Adrenal gland (tissue), 12 donors: ENCODE measurements around the gene EFNA4. TPM values are rescaled to one million over a fixed set of nuclear protein-coding genes. Genes with fewer than 3 reads are reported as not detected.

Experiments used
- polyA plus RNA-seq, 3 donors: library from polyadenylated mRNA; stranded (reverse); fragments of 200-250 nt in 2 of 3; fragments of 350-450 nt in 1 of 3; fragmentation: Illumina TruSeq in 1 of 3; extraction: RNeasy Lipid Tissue Mini Kit (QIAGEN cat#74804) in 1 of 3; gene quantifications; one replicate each; pipeline ENCODE4 v1.2.3, GENCODE V29; 2013 to 2014
- total RNA-seq, 9 donors: library from RNA; depleted of rRNA in 4 of 9; stranded (reverse); fragments of >200 nt in 4 of 9; fragments of 120-200 nt in 1 of 9; fragmentation: NEBNext Ultra II Directional in 1 of 9; extraction: Animal tissue kit (Norgen Biotek cat#: 25700) in 1 of 9; gene quantifications; one replicate each; pipeline versions ENCODE4 v1.1.0 to v1.2.4, GENCODE V29; 2013 to 2023
- donor health status: healthy with polysubstance abuse.
- donor health status: Bipolar disorder and iron deficiency.
- donor health status: DM: yes; HTN: yes; CAD: no.
- donor health status: DM: no; HTN: no; CAD: no.
- donor health status: DM: no; HTN: no; CAD: no.
- donor health status: DM: yes; HTN: yes; CAD: no.

The EFNA4 gene
- total and polyA plus RNA-seq, 12 donors, result 3.5 to 28.7 (median 12.4) TPM

Other genes starting within 250 kb of the EFNA4 start
- gene KCNN3, start 193.5 kb upstream of the EFNA4 start, total RNA-seq, result 1 to 10 TPM in 5 of 9 donors, under 1 TPM in 4; 0.17 to 2.3 (median 1.1) TPM
- 1 to 10 TPM in 1 of 3 donors, under 1 TPM in 2; 0.34 to 2.0 (median 0.80) TPM for gene KCNN3, start 193.5 kb upstream of the EFNA4 start, polyA plus RNA-seq
- gene PMVK, start 127.0 kb upstream of the EFNA4 start, total RNA-seq, result 10 to 100 TPM; 12.6 to 70.0 (median 31.0) TPM
- 10 to 100 TPM; 41.4 to 45.1 (median 42.1) TPM for gene PMVK, start 127.0 kb upstream of the EFNA4 start, polyA plus RNA-seq
- gene PBXIP1, start 107.6 kb upstream of the EFNA4 start, total RNA-seq, result 100 to 1,000 TPM; 120 to 342 (median 278) TPM
- gene PBXIP1, start 107.6 kb upstream of the EFNA4 start, polyA plus RNA-seq, result 100 to 1,000 TPM in 2 of 3 donors, 10 to 100 TPM in 1; 97.0 to 184 (median 110) TPM
- gene PYGO2, start 102.0 kb upstream of the EFNA4 start, total RNA-seq, result 10 to 100 TPM; 26.2 to 61.1 (median 42.6) TPM
- gene PYGO2, start 102.0 kb upstream of the EFNA4 start, polyA plus RNA-seq, result 10 to 100 TPM; 28.2 to 44.1 (median 29.2) TPM
- gene SHC1, start 93.0 kb upstream of the EFNA4 start, total RNA-seq, result 100 to 1,000 TPM in 7 of 9 donors, 10 to 100 TPM in 2; 80.3 to 240 (median 120) TPM
- 100 to 1,000 TPM; 167 to 260 (median 249) TPM for gene SHC1, start 93.0 kb upstream of the EFNA4 start, polyA plus RNA-seq
- 10 to 100 TPM; 23.2 to 87.0 (median 30.3) TPM for gene CKS1B, start 89.1 kb upstream of the EFNA4 start, total RNA-seq
- 10 to 100 TPM; 12.4 to 51.0 (median 22.3) TPM for gene CKS1B, start 89.1 kb upstream of the EFNA4 start, polyA plus RNA-seq
- 10 to 100 TPM; 21.6 to 43.0 (median 28.7) TPM for gene FLAD1, start 80.4 kb upstream of the EFNA4 start, total RNA-seq
- 10 to 100 TPM; 30.7 to 65.5 (median 41.1) TPM for gene FLAD1, start 80.4 kb upstream of the EFNA4 start, polyA plus RNA-seq
- under 1 TPM in 1 of 9 donors, not detected in 8; 0.44 TPM for gene LENEP, start 70.2 kb upstream of the EFNA4 start, total RNA-seq
- not detected for gene LENEP, start 70.2 kb upstream of the EFNA4 start, polyA plus RNA-seq
- 100 to 1,000 TPM in 1 of 9 donors, 10 to 100 TPM in 8; 23.3 to 126 (median 78.1) TPM for gene ZBTB7B, start 60.9 kb upstream of the EFNA4 start, total RNA-seq
- gene ZBTB7B, start 60.9 kb upstream of the EFNA4 start, polyA plus RNA-seq, result 10 to 100 TPM; 22.4 to 97.3 (median 27.9) TPM
- 1 to 10 TPM in 3 of 9 donors, under 1 TPM in 4, not detected in 2; 0.14 to 2.4 (median 0.90) TPM for gene DCST2, start 30.0 kb upstream of the EFNA4 start, total RNA-seq
- 10 to 100 TPM in 1 of 3 donors, 1 to 10 TPM in 1, under 1 TPM in 1; 0.24 to 15.2 (median 8.5) TPM for gene DCST2, start 30.0 kb upstream of the EFNA4 start, polyA plus RNA-seq
- gene DCST1, start 29.9 kb upstream of the EFNA4 start, total RNA-seq, result not detected
- not detected for gene DCST1, start 29.9 kb upstream of the EFNA4 start, polyA plus RNA-seq
- gene ADAM15, start 12.4 kb upstream of the EFNA4 start, total RNA-seq, result 10 to 100 TPM; 11.6 to 84.2 (median 58.3) TPM
- 100 to 1,000 TPM in 2 of 3 donors, 10 to 100 TPM in 1; 16.1 to 269 (median 240) TPM for gene ADAM15, start 12.4 kb upstream of the EFNA4 start, polyA plus RNA-seq
- gene EFNA3, start 15.1 kb downstream of the EFNA4 start, total RNA-seq, result 1 to 10 TPM; 1.4 to 7.3 (median 2.7) TPM
- 1 to 10 TPM; 2.8 to 4.0 (median 3.7) TPM for gene EFNA3, start 15.1 kb downstream of the EFNA4 start, polyA plus RNA-seq
- 10 to 100 TPM in 8 of 9 donors, 1 to 10 TPM in 1; 9.9 to 49.7 (median 27.7) TPM for gene EFNA1, start 64.1 kb downstream of the EFNA4 start, total RNA-seq
- gene EFNA1, start 64.1 kb downstream of the EFNA4 start, polyA plus RNA-seq, result 10 to 100 TPM in 2 of 3 donors, 1 to 10 TPM in 1; 6.6 to 35.9 (median 30.2) TPM
- gene SLC50A1, start 72.1 kb downstream of the EFNA4 start, total RNA-seq, result 100 to 1,000 TPM in 2 of 9 donors, 10 to 100 TPM in 7; 31.7 to 112 (median 50.6) TPM
- 100 to 1,000 TPM in 1 of 3 donors, 10 to 100 TPM in 2; 55.2 to 172 (median 61.8) TPM for gene SLC50A1, start 72.1 kb downstream of the EFNA4 start, polyA plus RNA-seq
- 100 to 1,000 TPM in 8 of 9 donors, 10 to 100 TPM in 1; 45.4 to 192 (median 159) TPM for gene DPM3, start 76.8 kb downstream of the EFNA4 start, total RNA-seq
- gene DPM3, start 76.8 kb downstream of the EFNA4 start, polyA plus RNA-seq, result 1,000 to 10,000 TPM in 2 of 3 donors, 1 to 10 TPM in 1; 6.8 to 1,427 (median 1,371) TPM
- 100 to 1,000 TPM in 8 of 9 donors, 10 to 100 TPM in 1; 76.1 to 252 (median 154) TPM for gene KRTCAP2, start 109.6 kb downstream of the EFNA4 start, total RNA-seq
- 100 to 1,000 TPM; 383 to 806 (median 704) TPM for gene KRTCAP2, start 109.6 kb downstream of the EFNA4 start, polyA plus RNA-seq
- under 1 TPM in 7 of 9 donors, not detected in 2; 0.19 to 0.96 (median 0.44) TPM for gene TRIM46, start 110.1 kb downstream of the EFNA4 start, total RNA-seq
- gene TRIM46, start 110.1 kb downstream of the EFNA4 start, polyA plus RNA-seq, result 1 to 10 TPM in 2 of 3 donors, under 1 TPM in 1; 0.38 to 5.6 (median 1.2) TPM
- gene THBS3, start 144.2 kb downstream of the EFNA4 start, total RNA-seq, result 10 to 100 TPM in 7 of 9 donors, 1 to 10 TPM in 2; 7.1 to 38.6 (median 15.7) TPM
- 100 to 1,000 TPM in 1 of 3 donors, 10 to 100 TPM in 1, 1 to 10 TPM in 1; 9.6 to 147 (median 71.3) TPM for gene THBS3, start 144.2 kb downstream of the EFNA4 start, polyA plus RNA-seq
- gene MTX1, start 145.0 kb downstream of the EFNA4 start, total RNA-seq, result 10 to 100 TPM; 39.2 to 83.8 (median 45.6) TPM
- 100 to 1,000 TPM in 1 of 3 donors, 10 to 100 TPM in 2; 26.7 to 111 (median 79.8) TPM for gene MTX1, start 145.0 kb downstream of the EFNA4 start, polyA plus RNA-seq
- 10 to 100 TPM in 7 of 9 donors, 1 to 10 TPM in 2; 8.5 to 43.0 (median 32.6) TPM for gene ENTREP3, start 191.7 kb downstream of the EFNA4 start, total RNA-seq
- gene ENTREP3, start 191.7 kb downstream of the EFNA4 start, polyA plus RNA-seq, result 10 to 100 TPM; 10.3 to 26.9 (median 22.7) TPM
- 100 to 1,000 TPM in 4 of 9 donors, 10 to 100 TPM in 5; 51.0 to 143 (median 98.6) TPM for gene SCAMP3, start 198.6 kb downstream of the EFNA4 start, total RNA-seq
- gene SCAMP3, start 198.6 kb downstream of the EFNA4 start, polyA plus RNA-seq, result 100 to 1,000 TPM in 1 of 3 donors, 10 to 100 TPM in 2; 41.9 to 102 (median 78.0) TPM
- 10 to 100 TPM; 10.7 to 94.2 (median 53.6) TPM for gene CLK2, start 209.8 kb downstream of the EFNA4 start, total RNA-seq
- 100 to 1,000 TPM in 2 of 3 donors, 10 to 100 TPM in 1; 47.1 to 162 (median 122) TPM for gene CLK2, start 209.8 kb downstream of the EFNA4 start, polyA plus RNA-seq
- gene HCN3, start 213.7 kb downstream of the EFNA4 start, total RNA-seq, result 1 to 10 TPM; 1.0 to 6.5 (median 3.6) TPM
- gene HCN3, start 213.7 kb downstream of the EFNA4 start, polyA plus RNA-seq, result 10 to 100 TPM in 1 of 3 donors, 1 to 10 TPM in 2; 3.1 to 14.5 (median 6.2) TPM
- gene PKLR, start 237.7 kb downstream of the EFNA4 start, total RNA-seq, result under 1 TPM in 2 of 9 donors, not detected in 7; 0.18 to 0.34 TPM
- gene PKLR, start 237.7 kb downstream of the EFNA4 start, polyA plus RNA-seq, result under 1 TPM in 2 of 3 donors, not detected in 1; 0.10 to 0.24 TPM
- 1,000 to 10,000 TPM in 2 of 9 donors, 100 to 1,000 TPM in 7; 107 to 2,334 (median 186) TPM for gene FDPS, start 245.1 kb downstream of the EFNA4 start, total RNA-seq
- 1,000 to 10,000 TPM in 1 of 3 donors, 100 to 1,000 TPM in 2; 167 to 2,274 (median 225) TPM for gene FDPS, start 245.1 kb downstream of the EFNA4 start, polyA plus RNA-seq